Cardiac septum (tissue), 1 donor: ENCODE data around the gene RDH5. TPM values are rescaled to one million over a fixed set of nuclear protein-coding genes. Genes with fewer than 3 reads are reported as not detected.

ENCODE experiments used
- DNase-seq: peaks from one replicate; pipeline ENCODE4 v3.0.0-alpha.2; 2020; ENCODE audit warnings: low spot score
- intact Hi-C: fragments of 100-400 bp; cut with DNase I; formaldehyde crosslinking; loops from one replicate; pipeline ENCODE4 v1.14.0; 2022
- total RNA-seq: library from RNA; stranded (reverse); fragmentation: NEBNext Ultra II Directional; extraction: Animal tissue kit (Norgen Biotek cat#: 25700); gene quantifications from one replicate; pipeline ENCODE4 v1.2.1, GENCODE V29; 2021
- donor health status: DM: no; HTN: no; CAD: no.

Gene RDH5
- total RNA-seq, 1 donor from 2014 or later = 26.3 TPM

GRCh38 chr12:55707841-55708694, 12.1 kb upstream of the RDH5 start, which contains the start of gene ITGA7:
ITGA7 (minus strand) TSS chr12:55707904; CDS start chr12:55707682, 222 bp downstream.
- intact Hi-C loops = loop anchor here (1.0 kb wide), 1 partner anchor 21 kb away; the partner anchor contains the start of gene CD63
- DNase-seq = peak; percentile 93

GRCh38 chr12:55708695-55709233, 11.4 kb upstream of the RDH5 start:
- DNase-seq = peak; percentile 89
- intact Hi-C loops = loop anchor here (1.0 kb wide), 1 partner anchor 21 kb away; the partner anchor contains the start of gene CD63

DNA sequence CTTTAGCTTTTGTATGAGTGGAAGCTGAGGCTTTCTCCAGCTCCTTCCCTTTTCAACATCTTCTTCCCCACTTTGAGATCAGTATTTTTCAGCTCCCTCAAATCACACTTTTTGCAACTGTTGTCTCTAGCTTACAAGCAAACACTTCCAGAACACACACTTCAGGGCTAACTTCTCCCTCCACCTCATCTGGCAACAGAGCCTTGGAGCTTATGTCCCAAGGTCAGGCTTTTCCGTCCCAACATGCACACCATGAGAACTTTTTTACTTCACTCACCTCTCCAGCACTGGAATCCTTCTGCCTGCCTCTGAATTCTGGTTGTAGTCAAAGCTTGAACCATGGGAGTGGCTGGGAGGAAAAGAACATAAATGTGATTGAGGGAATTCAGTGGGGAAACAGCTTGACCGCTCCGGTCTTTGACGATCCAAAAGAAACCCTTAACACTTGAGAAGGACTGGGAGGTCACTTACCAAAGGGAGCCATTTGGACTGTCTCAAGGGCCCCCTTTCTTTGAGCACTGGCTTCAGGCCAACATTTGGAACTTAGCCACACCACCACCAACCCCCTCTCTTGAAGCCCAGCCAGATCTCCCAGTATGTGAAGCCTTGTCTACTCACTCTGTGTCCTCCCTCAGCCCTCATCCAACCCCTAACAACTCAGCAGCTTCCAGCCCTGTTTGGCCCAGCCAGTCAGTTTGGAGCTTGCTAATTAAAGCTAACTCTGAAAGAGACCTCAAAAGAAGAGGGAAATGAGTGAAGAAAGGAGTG, 8.2 kb upstream of the RDH5 start:
- DNase-seq = no peak
- intact Hi-C loops = no loop called here

DNA sequence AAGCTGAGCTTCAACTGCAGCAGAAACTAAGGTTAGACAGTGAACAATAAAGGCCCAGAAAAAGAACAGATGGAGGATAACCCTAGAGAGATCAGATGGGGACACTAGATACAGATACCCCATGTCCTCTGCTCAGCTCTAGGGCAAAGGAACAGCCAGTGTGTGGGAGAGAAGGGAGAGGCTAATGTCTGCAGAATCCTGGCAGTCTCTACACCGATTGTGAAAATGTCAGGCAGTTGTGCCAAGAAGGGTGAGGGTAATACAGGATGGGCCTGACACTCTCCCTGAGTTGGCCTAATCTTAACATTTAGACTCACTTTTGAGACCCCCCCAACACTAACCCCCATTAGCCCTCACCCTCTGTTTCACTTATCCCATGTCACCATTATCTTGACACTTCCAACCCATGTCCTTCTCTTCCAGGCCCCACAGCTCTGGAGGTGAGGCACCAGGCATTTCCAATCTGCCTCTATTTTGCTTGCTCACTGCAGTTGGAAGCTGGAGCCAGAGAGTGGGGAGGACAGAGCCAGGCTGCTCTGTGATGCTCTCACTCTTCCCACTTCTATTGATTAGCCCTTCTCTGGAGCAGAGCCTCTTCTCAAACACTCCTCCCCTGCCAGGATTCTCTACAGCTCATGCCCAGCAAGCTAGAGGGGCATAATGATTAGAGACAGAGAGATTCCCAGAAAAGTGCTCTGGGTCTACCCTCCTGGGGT, 7.3 kb upstream of the RDH5 start:
- DNase-seq = no peak
- intact Hi-C loops = no loop called here

- intact Hi-C loops = no loop called here
- no peak for DNase-seq
These were observed 6.5 kb upstream of the RDH5 start for GRCh38 chr12:55713721-55714120.

DNA sequence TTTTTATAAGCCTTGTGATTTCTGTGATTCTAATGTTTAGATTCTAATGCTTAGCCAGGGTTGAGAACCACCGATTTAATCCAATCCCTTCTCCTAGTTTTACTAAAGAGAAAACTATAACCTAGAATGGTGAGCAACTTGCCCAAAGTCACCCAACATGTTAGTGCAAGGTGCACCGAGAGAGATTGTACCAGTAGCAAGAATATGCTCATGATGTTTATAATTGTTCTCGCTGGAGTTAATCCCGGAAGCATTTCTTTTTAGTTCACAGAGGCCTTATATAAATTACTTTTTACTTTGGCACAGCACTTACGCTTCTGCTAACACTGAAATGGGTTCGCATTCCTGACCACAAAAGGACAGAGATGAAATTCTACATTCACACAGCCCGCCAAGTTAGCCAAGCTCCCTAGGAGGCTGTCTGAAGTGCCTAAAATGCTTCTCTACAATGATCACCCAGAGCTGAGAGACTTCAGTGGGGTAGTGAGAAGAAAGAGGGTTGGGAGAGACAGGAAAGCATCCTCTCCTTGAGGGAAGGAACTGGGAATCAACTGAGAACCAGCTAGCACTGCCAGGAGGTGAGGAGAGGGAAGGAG, 4.9 kb upstream of the RDH5 start:
- intact Hi-C loops = no loop called here
- no peak for DNase-seq

GRCh38 chr12:55715833-55716581, 4.2 kb upstream of the RDH5 start, which contains the start of gene BLOC1S1:
BLOC1S1 (plus strand) TSS chr12:55716046; CDS start chr12:55716052, 6 bp downstream.
- DNase-seq = peak; percentile 95
- intact Hi-C loops = no loop called here

GRCh38 chr12:55716582-55716957, 3.6 kb upstream of the RDH5 start:
- intact Hi-C loops = no loop called here
- no peak for DNase-seq

- intact Hi-C loops = no loop called here
- no peak for DNase-seq
These were observed 2.9 kb upstream of the RDH5 start for GRCh38 chr12:55717011-55718007.

GRCh38 chr12:55718015-55718414, 2.2 kb upstream of the RDH5 start:
- DNase-seq = no peak
- intact Hi-C loops = no loop called here

- intact Hi-C loops = no loop called here
- DNase-seq = no peak
These were observed 1.4 kb upstream of the RDH5 start for GRCh38 chr12:55718624-55719275.

DNA sequence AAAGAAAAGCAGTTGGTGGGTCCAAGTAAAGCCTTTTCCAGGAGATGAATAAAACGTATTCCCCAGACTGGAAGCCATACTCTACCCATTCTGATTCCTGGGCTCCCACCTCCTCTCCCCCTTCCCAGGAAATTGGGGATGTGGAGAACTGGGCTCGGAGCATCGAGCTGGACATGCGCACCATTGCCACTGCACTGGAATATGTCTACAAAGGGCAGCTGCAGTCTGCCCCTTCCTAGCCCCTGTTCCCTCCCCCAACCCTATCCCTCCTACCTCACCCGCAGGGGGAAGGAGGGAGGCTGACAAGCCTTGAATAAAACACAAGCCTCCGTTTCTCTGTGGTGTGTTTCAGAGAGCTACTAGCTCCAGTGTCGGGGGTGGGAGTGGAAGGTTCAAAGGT, 822 bp upstream of the RDH5 start:
- intact Hi-C loops = no loop called here
- DNase-seq = no peak

DNA sequence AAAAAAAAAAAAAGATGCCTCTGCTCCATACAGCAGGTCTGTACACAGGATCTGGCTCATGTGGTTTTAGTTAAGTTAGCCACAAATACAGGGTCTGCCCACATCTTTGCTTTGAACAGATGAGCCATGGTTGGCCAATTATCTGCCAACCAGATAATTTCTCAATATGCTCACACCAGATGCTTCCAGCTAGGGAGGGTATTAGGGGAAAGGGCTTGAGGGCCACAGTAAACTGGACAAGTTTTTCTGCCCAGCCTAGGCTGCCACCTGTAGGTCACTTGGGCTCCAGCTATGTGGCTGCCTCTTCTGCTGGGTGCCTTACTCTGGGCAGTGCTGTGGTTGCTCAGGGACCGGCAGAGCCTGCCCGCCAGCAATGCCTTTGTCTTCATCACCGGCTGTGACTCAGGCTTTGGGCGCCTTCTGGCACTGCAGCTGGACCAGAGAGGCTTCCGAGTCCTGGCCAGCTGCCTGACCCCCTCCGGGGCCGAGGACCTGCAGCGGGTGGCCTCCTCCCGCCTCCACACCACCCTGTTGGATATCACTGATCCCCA, 776 bp downstream of the RDH5 start:
- intact Hi-C loops = loop anchor here (2.0 kb wide), 3 partner anchors 18 to 62 kb away; a partner anchor contains a TSS
- peak; percentile 85 for DNase-seq

- intact Hi-C loops = loop anchor here (2.0 kb wide), 3 partner anchors 19 to 63 kb away; a partner anchor contains a TSS
- peak; percentile 10 for DNase-seq
These were observed 1.5 kb downstream of the RDH5 start for GRCh38 chr12:55721601-55722213.

- intact Hi-C loops = no loop called here
- DNase-seq = no peak
These were observed 2.8 kb downstream of the RDH5 start for GRCh38 chr12:55722948-55723347.
